Inflammatory macrophage (primary cell): ENCODE measurements around the gene KLHDC1.
"Not testable (repeated sequence)": the region's sequence is repeated elsewhere in the genome, so short reads cannot be mapped to it uniquely, and the experiment has no call there.

Experiments used
- DNase-seq, 2 donors: peaks; one replicate each; pipeline ENCODE4 v3.0.0-alpha.2; 2020 to 2022
- total RNA-seq, 18 experiments: gene quantifications; one replicate each; lab custom pipeline; 2026; ENCODE audit warnings: mixed read lengths in 6 of 18, inconsistent platforms in 2 of 18; lab: John Stamatoyannopoulos, UW

KLHDC1 gene
- 0.25 to 4.5 (median 1.9) reads per million in 18 experiments for total RNA-seq

GRCh38 chr14:49692811-49693734, at the start of gene KLHDC1:
TSS of gene KLHDC1 (plus strand) at chr14:49693120. CDS start at chr14:49693195, 75 bp downstream.
- peak; percentile 75 to 83 for DNase-seq

GRCh38 chr14:49653508-49653907, 39.4 kb upstream of the KLHDC1 start:
- DNase-seq: no peak

GRCh38 chr14:49654511-49654910, 38.4 kb upstream of the KLHDC1 start:
- DNase-seq: no peak

GRCh38 chr14:49657500-49657899, 35.4 kb upstream of the KLHDC1 start:
- not testable (repeated sequence) for DNase-seq

- DNase-seq: no peak
These were observed 33.1 kb upstream of the KLHDC1 start for GRCh38 chr14:49659526-49660455.

- DNase-seq: no peak
These were observed 22.4 kb upstream of the KLHDC1 start for GRCh38 chr14:49670475-49670874.

- no peak for DNase-seq
These were observed 19.3 kb upstream of the KLHDC1 start for GRCh38 chr14:49673586-49673985.

- no peak for DNase-seq
These were observed 15.3 kb upstream of the KLHDC1 start for GRCh38 chr14:49677643-49678042.

GRCh38 chr14:49679271-49679670, 13.6 kb upstream of the KLHDC1 start:
- DNase-seq: no peak

GRCh38 chr14:49686425-49686824, 6.5 kb upstream of the KLHDC1 start:
- no peak for DNase-seq

GRCh38 chr14:49687942-49688700, 4.8 kb upstream of the KLHDC1 start, which contains the start of gene POLE2:
TSS of gene POLE2 (minus strand) at chr14:49688214. CDS start at chr14:49688203, 11 bp downstream.
- peak; percentile 66 to 73 for DNase-seq

GRCh38 chr14:49688701-49689030, 4.3 kb upstream of the KLHDC1 start:
- no peak for DNase-seq

- no peak for DNase-seq
These were observed 1.9 kb upstream of the KLHDC1 start for GRCh38 chr14:49691031-49691430.

- DNase-seq: no peak
These were observed 645 bp upstream of the KLHDC1 start for GRCh38 chr14:49692193-49692757.

- DNase-seq: not testable (repeated sequence)
These were observed 810 bp downstream of the KLHDC1 start for GRCh38 chr14:49693735-49694124.

GRCh38 chr14:49702725-49703124, 9.8 kb downstream of the KLHDC1 start:
- no peak for DNase-seq

- no peak for DNase-seq
These were observed 11.0 kb downstream of the KLHDC1 start for GRCh38 chr14:49703965-49704364.

GRCh38 chr14:49704471-49704870, 11.6 kb downstream of the KLHDC1 start:
- not testable (repeated sequence) for DNase-seq

- not testable (repeated sequence) for DNase-seq
These were observed 18.1 kb downstream of the KLHDC1 start for GRCh38 chr14:49710993-49711392.

- DNase-seq: no peak
These were observed 27.8 kb downstream of the KLHDC1 start for GRCh38 chr14:49720744-49721143.

GRCh38 chr14:49721733-49722435, 29.0 kb downstream of the KLHDC1 start:
- not testable (repeated sequence) for DNase-seq
